WTC11 (cell line): ENCODE results near the gene PPP1R14C. TPM values are rescaled to one million over a fixed set of nuclear protein-coding genes. Genes with fewer than 3 reads are reported as not detected.

ENCODE experiments used
- ATAC-seq: fragments of 200-7000 bp; cut with Tn5 transposase; 2 replicates; pipeline ENCODE4 v1.10.0; 2021; ENCODE audit warnings: mild to moderate bottlenecking, moderate library complexity
- CTCF ChIA-PET: fragments of 300-600 bp; sonication (Branson Sonifier 250); formaldehyde crosslinking; loops from one replicate; lab custom pipeline; 2021; ENCODE audit warnings: antibody characterized with exemption; lab: Charles Lee
- POLR2A ChIA-PET: fragments of 350-600 bp; sonication (Branson Sonifier 250); formaldehyde crosslinking; loops from one replicate; lab custom pipeline; 2021; ENCODE audit warnings: antibody characterized with exemption; lab: Charles Lee
- DNase-seq: peaks from one replicate; pipeline ENCODE4 v3.0.0; 2021; ENCODE audit warnings: low spot score
- H3K27ac Mint-ChIP-seq: 2 replicates; pipeline ENCODE4 v1.8.0; 2021; ENCODE audit warnings: mixed read lengths
- H3K27me3 Mint-ChIP-seq: 2 replicates; pipeline ENCODE4 v1.8.0; 2021; ENCODE audit warnings: low read depth, mild to moderate bottlenecking, moderate library complexity, mixed read lengths
- H3K36me3 Mint-ChIP-seq: 2 replicates; pipeline ENCODE4 v1.8.0; 2021; ENCODE audit warnings: mixed read lengths
- H3K4me1 Mint-ChIP-seq: 2 replicates; pipeline ENCODE4 v1.8.0; 2022; ENCODE audit warnings: mixed read lengths
- H3K4me3 Mint-ChIP-seq: 2 replicates; pipeline ENCODE4 v1.8.0; 2021; ENCODE audit warnings: mild to moderate bottlenecking, moderate library complexity, mixed read lengths
- H3K9me3 Mint-ChIP-seq: 2 replicates; pipeline ENCODE4 v1.8.0; 2021; ENCODE audit warnings: mixed read lengths
- CREM ChIP-seq: sonication (generic); formaldehyde crosslinking; IDR thresholded peaks from 2 replicates; pipeline ENCODE4 v1.8.1; 2022; ENCODE audit warnings: mild to moderate bottlenecking, missing genetic modification reagents, moderate library complexity
- ETV6 ChIP-seq: sonication (generic); formaldehyde crosslinking; IDR thresholded peaks from 2 replicates; pipeline ENCODE4 v1.8.1; 2022; ENCODE audit warnings: mild to moderate bottlenecking, missing genetic modification reagents
- FOXK1 ChIP-seq: sonication (generic); formaldehyde crosslinking; IDR thresholded peaks from 2 replicates; pipeline ENCODE4 v1.8.0; 2022; ENCODE audit warnings: mild to moderate bottlenecking, moderate library complexity, missing genetic modification reagents
- MXD4 ChIP-seq: fragments of 250-450 bp; sonication (Bioruptor Pico); IDR thresholded peaks from 2 replicates; pipeline ENCODE4 v1.8.0; 2021; ENCODE audit warnings: mild to moderate bottlenecking, moderate library complexity, borderline replicate concordance
- NFYB ChIP-seq: sonication (generic); formaldehyde crosslinking; conservative IDR thresholded peaks from 2 replicates; pipeline ENCODE4 v1.8.0; 2022; ENCODE audit warnings: low read depth, missing genetic modification reagents
- NR1H2 ChIP-seq: sonication (generic); formaldehyde crosslinking; IDR thresholded peaks from 2 replicates; pipeline ENCODE4 v1.9.0; 2021; ENCODE audit warnings: mild to moderate bottlenecking, moderate library complexity, missing genetic modification reagents
- NR3C1 ChIP-seq: sonication (generic); formaldehyde crosslinking; conservative IDR thresholded peaks from 2 replicates; pipeline ENCODE4 v1.8.1; 2023; ENCODE audit warnings: low read depth, mild to moderate bottlenecking, missing genetic modification reagents
- OVOL2 ChIP-seq: fragments of 250-450 bp; sonication (Bioruptor Pico); IDR thresholded peaks from 2 replicates; pipeline ENCODE4 v1.9.0; 2021; ENCODE audit warnings: mild to moderate bottlenecking, borderline replicate concordance
- TP53 ChIP-seq: sonication (generic); formaldehyde crosslinking; IDR thresholded peaks from 2 replicates; pipeline ENCODE4 v1.8.1; 2023; ENCODE audit warnings: mild to moderate bottlenecking, missing genetic modification reagents
- ZNF317 ChIP-seq: sonication (generic); formaldehyde crosslinking; IDR thresholded peaks from 2 replicates; pipeline ENCODE4 v1.8.1; 2023; ENCODE audit warnings: low read depth, mild to moderate bottlenecking, moderate library complexity, missing genetic modification reagents, borderline replicate concordance
- total RNA-seq: library from RNA; stranded (reverse); gene quantifications from 3 replicates; pipeline ENCODE4 v1.2.3, GENCODE V29; 2021
- TF ChIP-seq, protein P1 (sequence below): sonication (generic); formaldehyde crosslinking; conservative IDR thresholded peaks from 2 replicates; pipeline ENCODE4 v1.8.1; 2022; ENCODE audit warnings: mild to moderate bottlenecking, missing genetic modification reagents
- TF ChIP-seq, protein P2 (sequence below): sonication (generic); formaldehyde crosslinking; IDR thresholded peaks from 2 replicates; pipeline ENCODE4 v1.8.0; 2023; ENCODE audit warnings: mild to moderate bottlenecking, missing genetic modification reagents
- TF ChIP-seq, protein P3 (sequence below): sonication (generic); formaldehyde crosslinking; IDR thresholded peaks from 2 replicates; pipeline ENCODE4 v1.8.0; 2022; ENCODE audit warnings: mild to moderate bottlenecking, missing genetic modification reagents
- TF ChIP-seq, protein P4 (sequence below): sonication (generic); formaldehyde crosslinking; IDR thresholded peaks from 2 replicates; pipeline ENCODE4 v1.8.0; 2023; ENCODE audit warnings: missing genetic modification reagents, mild to moderate bottlenecking, borderline replicate concordance
- TF ChIP-seq, protein P5 (sequence below): sonication (generic); formaldehyde crosslinking; IDR thresholded peaks from 2 replicates; pipeline ENCODE4 v1.8.0; 2022; ENCODE audit warnings: mild to moderate bottlenecking, missing genetic modification reagents
- TF ChIP-seq, protein P6 (sequence below): sonication (generic); formaldehyde crosslinking; IDR thresholded peaks from 2 replicates; pipeline ENCODE4 v1.8.1; 2023; ENCODE audit warnings: mild to moderate bottlenecking, missing genetic modification reagents, borderline replicate concordance

The PPP1R14C gene
- total RNA-seq, 1 experiment from 2014 or later = 1.1 TPM

DNA sequence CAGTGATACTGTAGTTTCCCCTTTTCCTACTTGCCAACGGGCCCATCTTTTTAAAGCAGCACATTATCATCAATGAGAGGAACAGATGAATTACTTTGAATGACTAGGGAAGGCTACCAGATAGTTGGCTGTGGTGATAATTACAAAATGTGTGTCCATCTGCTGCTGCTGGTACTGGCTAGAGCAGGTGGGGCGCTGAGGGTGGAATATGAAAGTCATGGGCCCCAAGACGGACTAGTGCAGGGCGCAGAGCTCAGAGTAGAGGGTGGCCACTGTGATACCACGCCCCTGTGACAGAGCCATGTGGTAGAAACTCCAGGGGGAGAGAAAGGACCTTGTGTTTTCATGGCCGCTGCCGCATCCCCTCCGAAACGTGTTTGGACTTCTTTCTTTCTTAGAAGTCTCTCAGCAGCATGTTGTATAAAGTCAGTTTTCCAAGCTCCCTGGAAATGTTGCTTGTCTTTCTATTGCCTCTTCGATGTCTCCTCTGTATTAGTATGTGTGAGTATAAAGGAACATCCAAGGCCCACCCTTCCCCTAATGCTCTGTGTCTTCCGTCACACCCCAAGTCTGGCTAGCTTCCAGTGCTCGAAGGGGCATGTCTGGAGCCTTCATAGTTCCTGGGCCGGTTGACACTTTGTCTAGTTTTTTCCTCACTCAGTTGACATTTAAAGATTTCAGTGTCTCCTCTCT is 88.1 kb downstream of the PPP1R14C start (continued):
- TF ChIP-seq, protein P1, sequence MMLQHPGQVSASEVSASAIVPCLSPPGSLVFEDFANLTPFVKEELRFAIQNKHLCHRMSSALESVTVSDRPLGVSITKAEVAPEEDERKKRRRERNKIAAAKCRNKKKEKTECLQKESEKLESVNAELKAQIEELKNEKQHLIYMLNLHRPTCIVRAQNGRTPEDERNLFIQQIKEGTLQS (CRISPR knock-in tag) = no peak
- TF ChIP-seq NFYB (CRISPR knock-in tag) = no peak

DNA sequence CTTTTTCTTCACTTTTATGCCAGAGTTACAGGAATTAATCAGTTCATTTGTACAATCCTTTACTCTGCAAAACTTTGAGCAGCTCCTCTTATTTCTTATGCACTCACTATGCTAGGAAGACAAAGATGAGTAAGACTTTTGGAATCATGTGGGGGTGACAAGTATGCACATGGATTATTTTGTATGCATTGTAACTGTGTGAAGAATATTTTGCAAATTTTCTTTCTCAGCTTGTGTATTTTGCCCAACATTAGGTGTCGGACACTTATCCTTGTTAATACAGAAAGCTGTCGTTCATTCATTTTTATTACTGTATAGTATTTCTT is 88.6 kb downstream of the PPP1R14C start:
- CTCF ChIA-PET = no interaction called here

More for the DNA sequence above, 88.6 kb downstream of the PPP1R14C start:
- no peak overlapping the region for H3K27ac Mint-ChIP-seq
- peaks cover 23% of the 10 kb centered on the region for H3K4me1 Mint-ChIP-seq
- no peaks in the 10 kb centered on the region for H3K36me3 Mint-ChIP-seq
- H3K9me3 Mint-ChIP-seq = peaks cover 9% of the 10 kb centered on the region
- TF ChIP-seq ZNF317 = no peak
- no peak for TF ChIP-seq OVOL2 (CRISPR knock-in tag)
- TF ChIP-seq, protein P1 (CRISPR knock-in tag) = no peak
- TF ChIP-seq, protein P2, sequence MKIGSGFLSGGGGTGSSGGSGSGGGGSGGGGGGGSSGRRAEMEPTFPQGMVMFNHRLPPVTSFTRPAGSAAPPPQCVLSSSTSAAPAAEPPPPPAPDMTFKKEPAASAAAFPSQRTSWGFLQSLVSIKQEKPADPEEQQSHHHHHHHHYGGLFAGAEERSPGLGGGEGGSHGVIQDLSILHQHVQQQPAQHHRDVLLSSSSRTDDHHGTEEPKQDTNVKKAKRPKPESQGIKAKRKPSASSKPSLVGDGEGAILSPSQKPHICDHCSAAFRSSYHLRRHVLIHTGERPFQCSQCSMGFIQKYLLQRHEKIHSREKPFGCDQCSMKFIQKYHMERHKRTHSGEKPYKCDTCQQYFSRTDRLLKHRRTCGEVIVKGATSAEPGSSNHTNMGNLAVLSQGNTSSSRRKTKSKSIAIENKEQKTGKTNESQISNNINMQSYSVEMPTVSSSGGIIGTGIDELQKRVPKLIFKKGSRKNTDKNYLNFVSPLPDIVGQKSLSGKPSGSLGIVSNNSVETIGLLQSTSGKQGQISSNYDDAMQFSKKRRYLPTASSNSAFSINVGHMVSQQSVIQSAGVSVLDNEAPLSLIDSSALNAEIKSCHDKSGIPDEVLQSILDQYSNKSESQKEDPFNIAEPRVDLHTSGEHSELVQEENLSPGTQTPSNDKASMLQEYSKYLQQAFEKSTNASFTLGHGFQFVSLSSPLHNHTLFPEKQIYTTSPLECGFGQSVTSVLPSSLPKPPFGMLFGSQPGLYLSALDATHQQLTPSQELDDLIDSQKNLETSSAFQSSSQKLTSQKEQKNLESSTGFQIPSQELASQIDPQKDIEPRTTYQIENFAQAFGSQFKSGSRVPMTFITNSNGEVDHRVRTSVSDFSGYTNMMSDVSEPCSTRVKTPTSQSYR (CRISPR knock-in tag) = no peak
- TF ChIP-seq, protein P3, sequence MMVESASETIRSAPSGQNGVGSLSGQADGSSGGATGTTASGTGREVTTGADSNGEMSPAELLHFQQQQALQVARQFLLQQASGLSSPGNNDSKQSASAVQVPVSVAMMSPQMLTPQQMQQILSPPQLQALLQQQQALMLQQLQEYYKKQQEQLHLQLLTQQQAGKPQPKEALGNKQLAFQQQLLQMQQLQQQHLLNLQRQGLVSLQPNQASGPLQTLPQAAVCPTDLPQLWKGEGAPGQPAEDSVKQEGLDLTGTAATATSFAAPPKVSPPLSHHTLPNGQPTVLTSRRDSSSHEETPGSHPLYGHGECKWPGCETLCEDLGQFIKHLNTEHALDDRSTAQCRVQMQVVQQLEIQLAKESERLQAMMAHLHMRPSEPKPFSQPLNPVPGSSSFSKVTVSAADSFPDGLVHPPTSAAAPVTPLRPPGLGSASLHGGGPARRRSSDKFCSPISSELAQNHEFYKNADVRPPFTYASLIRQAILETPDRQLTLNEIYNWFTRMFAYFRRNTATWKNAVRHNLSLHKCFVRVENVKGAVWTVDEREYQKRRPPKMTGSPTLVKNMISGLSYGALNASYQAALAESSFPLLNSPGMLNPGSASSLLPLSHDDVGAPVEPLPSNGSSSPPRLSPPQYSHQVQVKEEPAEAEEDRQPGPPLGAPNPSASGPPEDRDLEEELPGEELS (CRISPR knock-in tag) = no peak
- TF ChIP-seq TP53 (CRISPR knock-in tag) = no peak
- no peak for TF ChIP-seq NFYB (CRISPR knock-in tag)
- no peak for TF ChIP-seq ETV6 (CRISPR knock-in tag)
- TF ChIP-seq MXD4 (CRISPR knock-in tag) = no peak
- TF ChIP-seq, protein P4, sequence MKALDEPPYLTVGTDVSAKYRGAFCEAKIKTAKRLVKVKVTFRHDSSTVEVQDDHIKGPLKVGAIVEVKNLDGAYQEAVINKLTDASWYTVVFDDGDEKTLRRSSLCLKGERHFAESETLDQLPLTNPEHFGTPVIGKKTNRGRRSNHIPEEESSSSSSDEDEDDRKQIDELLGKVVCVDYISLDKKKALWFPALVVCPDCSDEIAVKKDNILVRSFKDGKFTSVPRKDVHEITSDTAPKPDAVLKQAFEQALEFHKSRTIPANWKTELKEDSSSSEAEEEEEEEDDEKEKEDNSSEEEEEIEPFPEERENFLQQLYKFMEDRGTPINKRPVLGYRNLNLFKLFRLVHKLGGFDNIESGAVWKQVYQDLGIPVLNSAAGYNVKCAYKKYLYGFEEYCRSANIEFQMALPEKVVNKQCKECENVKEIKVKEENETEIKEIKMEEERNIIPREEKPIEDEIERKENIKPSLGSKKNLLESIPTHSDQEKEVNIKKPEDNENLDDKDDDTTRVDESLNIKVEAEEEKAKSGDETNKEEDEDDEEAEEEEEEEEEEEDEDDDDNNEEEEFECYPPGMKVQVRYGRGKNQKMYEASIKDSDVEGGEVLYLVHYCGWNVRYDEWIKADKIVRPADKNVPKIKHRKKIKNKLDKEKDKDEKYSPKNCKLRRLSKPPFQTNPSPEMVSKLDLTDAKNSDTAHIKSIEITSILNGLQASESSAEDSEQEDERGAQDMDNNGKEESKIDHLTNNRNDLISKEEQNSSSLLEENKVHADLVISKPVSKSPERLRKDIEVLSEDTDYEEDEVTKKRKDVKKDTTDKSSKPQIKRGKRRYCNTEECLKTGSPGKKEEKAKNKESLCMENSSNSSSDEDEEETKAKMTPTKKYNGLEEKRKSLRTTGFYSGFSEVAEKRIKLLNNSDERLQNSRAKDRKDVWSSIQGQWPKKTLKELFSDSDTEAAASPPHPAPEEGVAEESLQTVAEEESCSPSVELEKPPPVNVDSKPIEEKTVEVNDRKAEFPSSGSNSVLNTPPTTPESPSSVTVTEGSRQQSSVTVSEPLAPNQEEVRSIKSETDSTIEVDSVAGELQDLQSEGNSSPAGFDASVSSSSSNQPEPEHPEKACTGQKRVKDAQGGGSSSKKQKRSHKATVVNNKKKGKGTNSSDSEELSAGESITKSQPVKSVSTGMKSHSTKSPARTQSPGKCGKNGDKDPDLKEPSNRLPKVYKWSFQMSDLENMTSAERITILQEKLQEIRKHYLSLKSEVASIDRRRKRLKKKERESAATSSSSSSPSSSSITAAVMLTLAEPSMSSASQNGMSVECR (CRISPR knock-in tag) = no peak
- TF ChIP-seq, protein P5, sequence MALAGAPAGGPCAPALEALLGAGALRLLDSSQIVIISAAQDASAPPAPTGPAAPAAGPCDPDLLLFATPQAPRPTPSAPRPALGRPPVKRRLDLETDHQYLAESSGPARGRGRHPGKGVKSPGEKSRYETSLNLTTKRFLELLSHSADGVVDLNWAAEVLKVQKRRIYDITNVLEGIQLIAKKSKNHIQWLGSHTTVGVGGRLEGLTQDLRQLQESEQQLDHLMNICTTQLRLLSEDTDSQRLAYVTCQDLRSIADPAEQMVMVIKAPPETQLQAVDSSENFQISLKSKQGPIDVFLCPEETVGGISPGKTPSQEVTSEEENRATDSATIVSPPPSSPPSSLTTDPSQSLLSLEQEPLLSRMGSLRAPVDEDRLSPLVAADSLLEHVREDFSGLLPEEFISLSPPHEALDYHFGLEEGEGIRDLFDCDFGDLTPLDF (CRISPR knock-in tag) = no peak
- no peak for TF ChIP-seq CREM
- TF ChIP-seq FOXK1 = no peak
- TF ChIP-seq, protein P6, sequence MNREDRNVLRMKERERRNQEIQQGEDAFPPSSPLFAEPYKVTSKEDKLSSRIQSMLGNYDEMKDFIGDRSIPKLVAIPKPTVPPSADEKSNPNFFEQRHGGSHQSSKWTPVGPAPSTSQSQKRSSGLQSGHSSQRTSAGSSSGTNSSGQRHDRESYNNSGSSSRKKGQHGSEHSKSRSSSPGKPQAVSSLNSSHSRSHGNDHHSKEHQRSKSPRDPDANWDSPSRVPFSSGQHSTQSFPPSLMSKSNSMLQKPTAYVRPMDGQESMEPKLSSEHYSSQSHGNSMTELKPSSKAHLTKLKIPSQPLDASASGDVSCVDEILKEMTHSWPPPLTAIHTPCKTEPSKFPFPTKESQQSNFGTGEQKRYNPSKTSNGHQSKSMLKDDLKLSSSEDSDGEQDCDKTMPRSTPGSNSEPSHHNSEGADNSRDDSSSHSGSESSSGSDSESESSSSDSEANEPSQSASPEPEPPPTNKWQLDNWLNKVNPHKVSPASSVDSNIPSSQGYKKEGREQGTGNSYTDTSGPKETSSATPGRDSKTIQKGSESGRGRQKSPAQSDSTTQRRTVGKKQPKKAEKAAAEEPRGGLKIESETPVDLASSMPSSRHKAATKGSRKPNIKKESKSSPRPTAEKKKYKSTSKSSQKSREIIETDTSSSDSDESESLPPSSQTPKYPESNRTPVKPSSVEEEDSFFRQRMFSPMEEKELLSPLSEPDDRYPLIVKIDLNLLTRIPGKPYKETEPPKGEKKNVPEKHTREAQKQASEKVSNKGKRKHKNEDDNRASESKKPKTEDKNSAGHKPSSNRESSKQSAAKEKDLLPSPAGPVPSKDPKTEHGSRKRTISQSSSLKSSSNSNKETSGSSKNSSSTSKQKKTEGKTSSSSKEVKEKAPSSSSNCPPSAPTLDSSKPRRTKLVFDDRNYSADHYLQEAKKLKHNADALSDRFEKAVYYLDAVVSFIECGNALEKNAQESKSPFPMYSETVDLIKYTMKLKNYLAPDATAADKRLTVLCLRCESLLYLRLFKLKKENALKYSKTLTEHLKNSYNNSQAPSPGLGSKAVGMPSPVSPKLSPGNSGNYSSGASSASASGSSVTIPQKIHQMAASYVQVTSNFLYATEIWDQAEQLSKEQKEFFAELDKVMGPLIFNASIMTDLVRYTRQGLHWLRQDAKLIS (CRISPR knock-in tag) = no peak
- no peak for TF ChIP-seq NR1H2 (CRISPR knock-in tag)
- no peak for TF ChIP-seq NR3C1 (CRISPR knock-in tag)
- H3K27me3 Mint-ChIP-seq = peaks cover 61% of the 10 kb centered on the region
- POLR2A ChIA-PET = no interaction called here
- no peak for DNase-seq
- no peak for ATAC-seq
- H3K4me3 Mint-ChIP-seq = no peak overlapping the region
